Smooth muscle cell (in vitro differentiated cells): ENCODE measurements around the gene RPN1. TPM values are rescaled to one million over a fixed set of nuclear protein-coding genes. Genes with fewer than 3 reads are reported as not detected.

Experiments
- DNase-seq: peaks from one replicate; lab custom pipeline; 2025; ENCODE audit not compliant: unreplicated experiment; lab: John Stamatoyannopoulos, UW
- H2AFZ ChIP-seq: fragments of 200-600 bp; sonication (generic); 2 replicates; pipeline ENCODE4 v1.6.0; 2016; ENCODE audit warnings: antibody characterized with exemption, low read depth, mild to moderate bottlenecking
- H3F3A ChIP-seq: fragments of 200-600 bp; sonication (generic); 2 replicates; pipeline ENCODE4 v1.6.0; 2017; ENCODE audit warnings: antibody characterized with exemption, low read depth
- H3K27ac ChIP-seq: fragments of 200-600 bp; sonication (generic); 2 replicates; pipeline ENCODE4 v1.5.1; 2016; ENCODE audit warnings: low read depth, mild to moderate bottlenecking
- H3K27me3 ChIP-seq: fragments of 200-600 bp; sonication (generic); 2 replicates; pipeline ENCODE4 v1.6.1; 2016; ENCODE audit warnings: low read depth, mild to moderate bottlenecking
- H3K36me3 ChIP-seq: fragments of 200-600 bp; sonication (generic); 2 replicates; pipeline ENCODE4 v1.5.1; 2016; ENCODE audit warnings: low read depth
- H3K4me1 ChIP-seq: fragments of 200-600 bp; sonication (generic); 2 replicates; pipeline ENCODE4 v1.5.1; 2016; ENCODE audit warnings: low read depth
- H3K4me2 ChIP-seq: fragments of 200-600 bp; sonication (generic); 2 replicates; pipeline ENCODE4 v1.6.0; 2016; ENCODE audit warnings: mild to moderate bottlenecking
- H3K4me3 ChIP-seq: fragments of 200-600 bp; sonication (generic); 2 replicates; pipeline ENCODE4 v1.5.1; 2016; ENCODE audit warnings: mild to moderate bottlenecking
- H3K79me2 ChIP-seq: fragments of 200-600 bp; sonication (generic); 2 replicates; pipeline ENCODE4 v1.6.0; 2016; ENCODE audit warnings: low read depth, mild to moderate bottlenecking
- H3K9ac ChIP-seq: fragments of 200-600 bp; sonication (generic); 2 replicates; pipeline ENCODE4 v1.6.0; 2016; ENCODE audit warnings: low read depth
- H3K9me3 ChIP-seq: fragments of 200-600 bp; sonication (generic); replicated peaks from 2 replicates; pipeline ENCODE4 v1.5.1; 2016; ENCODE audit warnings: low read depth
- H4K20me1 ChIP-seq: fragments of 200-600 bp; sonication (generic); 2 replicates; pipeline ENCODE4 v1.6.0; 2016; ENCODE audit warnings: low read depth
- CTCF ChIP-seq: fragments of 200-600 bp; sonication (generic); IDR thresholded peaks from 2 replicates; pipeline ENCODE4 v1.5.1; 2017; ENCODE audit warnings: borderline replicate concordance, mild to moderate bottlenecking, antibody characterized with exemption; ENCODE audit not compliant: insufficient read depth, poor library complexity, severe bottlenecking
- WGBS: methylation state at CpG from one replicate; pipeline ENCODE4 v1.1.7; 2016; ENCODE audit warnings: low lambda C conversion rate; 5-methylcytosine and 5-hydroxymethylcytosine counted together
- polyA plus RNA-seq: library from polyadenylated mRNA; unstranded; fragments of >200 nt; fragmentation: Nextera tagmentation; extraction: Ambion mirVana; gene quantifications from 2 replicates; pipeline ENCODE4 v1.2.1, GENCODE V29; 2016
- total RNA-seq: library from RNA; depleted of rRNA; stranded (reverse); fragments of >200 nt; gene quantifications from 2 replicates; pipeline ENCODE4 v1.2.3, GENCODE V29; 2014

Gene RPN1
- total and polyA plus RNA-seq, 2 experiments from 2014 or later = 420 to 520 TPM

- no peaks in the 10 kb centered on the region for H3K27me3 ChIP-seq
- no peak overlapping the region for H3K27ac ChIP-seq
- no peak overlapping the region for H3K9ac ChIP-seq
- H3K4me2 ChIP-seq = no peak overlapping the region
- H3F3A ChIP-seq = no peaks in the 10 kb centered on the region
- H3K79me2 ChIP-seq = no peaks in the 10 kb centered on the region
- no peaks in the 10 kb centered on the region for H3K36me3 ChIP-seq
- no peaks in the 10 kb centered on the region for H4K20me1 ChIP-seq
- no peaks in the 10 kb centered on the region for H3K9me3 ChIP-seq
- 84% methylated on average over 18 of the region's 18 CpGs for WGBS
- TF ChIP-seq CTCF = no peak
- H3K4me3 ChIP-seq = no peak overlapping the region
- H3K4me1 ChIP-seq = no peaks in the 10 kb centered on the region
- no peak for DNase-seq
- no peak overlapping the region for H2AFZ ChIP-seq
Measured at GRCh38 chr3:128598884-128599664, 51.5 kb downstream of the RPN1 start.

GRCh38 chr3:128597900-128598299, 52.7 kb downstream of the RPN1 start:
- H3K4me1 ChIP-seq = no peaks in the 10 kb centered on the region
- no peak overlapping the region for H3K9ac ChIP-seq
- no peak for TF ChIP-seq CTCF
- no peaks in the 10 kb centered on the region for H3K79me2 ChIP-seq
- H3K4me3 ChIP-seq = no peak overlapping the region
- H3K36me3 ChIP-seq = no peaks in the 10 kb centered on the region
- no peak for DNase-seq
- H2AFZ ChIP-seq = no peak overlapping the region
- H3K27ac ChIP-seq = no peak overlapping the region
- H3K9me3 ChIP-seq = no peaks in the 10 kb centered on the region
- H4K20me1 ChIP-seq = no peaks in the 10 kb centered on the region
- H3K4me2 ChIP-seq = no peak overlapping the region
- no peaks in the 10 kb centered on the region for H3K27me3 ChIP-seq
- 73% methylated on average over 6 of the region's 6 CpGs for WGBS
- H3F3A ChIP-seq = no peaks in the 10 kb centered on the region

GRCh38 chr3:128592864-128593263, 57.8 kb downstream of the RPN1 start:
- H3K4me2 ChIP-seq = no peak overlapping the region
- no peaks in the 10 kb centered on the region for H4K20me1 ChIP-seq
- DNase-seq = no peak
- H3K9ac ChIP-seq = no peak overlapping the region
- H3K27ac ChIP-seq = no peak overlapping the region
- H3K79me2 ChIP-seq = no peaks in the 10 kb centered on the region
- H3K4me1 ChIP-seq = no peaks in the 10 kb centered on the region
- WGBS = 94% methylated on average over 4 of the region's 4 CpGs
- H3F3A ChIP-seq = no peaks in the 10 kb centered on the region
- H3K36me3 ChIP-seq = no peaks in the 10 kb centered on the region
- no peaks in the 10 kb centered on the region for H3K27me3 ChIP-seq
- H3K4me3 ChIP-seq = no peak overlapping the region
- TF ChIP-seq CTCF = no peak
- no peak overlapping the region for H2AFZ ChIP-seq
- no peaks in the 10 kb centered on the region for H3K9me3 ChIP-seq
